Panc1 (cell line): ENCODE data around the gene GLRX. TPM values are rescaled to one million over a fixed set of nuclear protein-coding genes. Genes with fewer than 3 reads are reported as not detected.

ENCODE experiments used
- ATAC-seq: fragments of 200-7000 bp; cut with Tn5 transposase; 2 replicates; pipeline ENCODE4 v1.9.1; 2020; ENCODE audit warnings: mild to moderate bottlenecking, moderate library complexity
- BruUV-seq: library from RNA; stranded (reverse); fragments of 400-500 nt; replicated peaks from 2 replicates; lab custom pipeline; 2021; lab: Mats Ljungman, UMichigan
- CTCF ChIA-PET: fragments of 300-600 bp; sonication (Branson Sonifier 250); formaldehyde crosslinking; loops from one replicate; lab custom pipeline; 2022; ENCODE audit warnings: antibody characterized with exemption; lab: Charles Lee
- POLR2A ChIA-PET: fragments of 300-600 bp; sonication (Branson Sonifier 250); formaldehyde crosslinking; loops from one replicate; lab custom pipeline; 2022; ENCODE audit warnings: antibody characterized with exemption; lab: Charles Lee
- DNase-seq: peaks from one replicate; pipeline ENCODE4 v3.0.0-alpha.2; 2010; ENCODE audit warnings: low read depth, low spot score
- H3K27ac ChIP-seq: 2 replicates; pipeline ENCODE4 v1.5.1; 2011; ENCODE audit warnings: mild to moderate bottlenecking, low read length, inconsistent platforms
- H3K27me3 ChIP-seq: fragments of 200-500 bp; sonication (Bioruptor generic); 2 replicates; pipeline ENCODE4 v1.6.0; 2014; ENCODE audit warnings: low read length, inconsistent platforms; ENCODE audit not compliant: control insufficient read depth, insufficient read depth
- H3K36me3 ChIP-seq: fragments of 200-500 bp; sonication (Bioruptor generic); 2 replicates; pipeline ENCODE4 v1.5.1; 2014; ENCODE audit warnings: inconsistent platforms, mild to moderate bottlenecking, low read length, moderate library complexity; ENCODE audit not compliant: control insufficient read depth, insufficient read depth
- H3K4me1 ChIP-seq: 2 replicates; pipeline ENCODE4 v1.5.1; 2011; ENCODE audit warnings: inconsistent platforms, mild to moderate bottlenecking, low read length, moderate library complexity; ENCODE audit not compliant: control insufficient read depth, insufficient read depth
- H3K4me3 ChIP-seq, 2 experiments: 2 replicates each; pipeline ENCODE4 v1.5.1; 2011 to 2012; ENCODE audit warnings: low read depth in 2 of 2, low read length in 2 of 2, mild to moderate bottlenecking in 2 of 2, inconsistent platforms in 1 of 2, moderate library complexity in 1 of 2
- H3K9me3 ChIP-seq: fragments of 200-500 bp; sonication (Bioruptor generic); 2 replicates; pipeline ENCODE4 v1.5.1; 2014; ENCODE audit warnings: low read depth, mild to moderate bottlenecking, inconsistent platforms, low read length, moderate library complexity; ENCODE audit not compliant: control insufficient read depth, insufficient read depth
- POLR2AphosphoS5 ChIP-seq: IDR thresholded peaks from 2 replicates; pipeline ENCODE4 v1.6.1; 2012; ENCODE audit warnings: mild to moderate bottlenecking, low read depth, low read length, moderate library complexity
- SIN3A ChIP-seq: IDR thresholded peaks from 2 replicates; pipeline ENCODE4 v1.6.1; 2012; ENCODE audit warnings: low read depth, mild to moderate bottlenecking, low read length, moderate library complexity, borderline replicate concordance; ENCODE audit not compliant: insufficient read depth
- TCF7L2 ChIP-seq: IDR thresholded peaks from 2 replicates; pipeline ENCODE4 v1.6.1; 2011; ENCODE audit warnings: mild to moderate bottlenecking, low read depth, low read length, inconsistent platforms
- in situ Hi-C: cut with HindIII; loops from 2 replicates; pipeline ENCODE4 v1.10.0; 2016; ENCODE audit warnings: low sequenced_read_pairs, low pct_unique_long_range_greater_than_20kb
- intact Hi-C: fragments of 100-400 bp; cut with micrococcal nuclease; formaldehyde crosslinking; loops from one replicate; pipeline ENCODE4 v1.10.0; 2022; ENCODE audit not compliant: unreplicated experiment
- total RNA-seq: library from RNA; stranded (reverse); gene quantifications from one replicate; pipeline ENCODE4 v1.2.1, GENCODE V29; 2021; ENCODE audit not compliant: unreplicated experiment
- TF ChIP-seq, protein P1 (sequence below), 2 experiments: IDR thresholded peaks; 2 replicates each; pipeline ENCODE4 v1.6.1; 2011 to 2012; ENCODE audit warnings: low read depth in 2 of 2, control low read depth in 1 of 2, low read length in 1 of 2, mild to moderate bottlenecking in 1 of 2, moderate library complexity in 1 of 2; ENCODE audit not compliant: insufficient read depth in 1 of 2
- TF ChIP-seq, protein P2 (sequence below): fragments of 450-650 bp; IDR thresholded peaks from 2 replicates; pipeline ENCODE4 v1.5.1; 2017; ENCODE audit warnings: mild to moderate bottlenecking

GLRX gene
- total RNA-seq, 1 experiment from 2014 or later = 5.8 TPM

DNA sequence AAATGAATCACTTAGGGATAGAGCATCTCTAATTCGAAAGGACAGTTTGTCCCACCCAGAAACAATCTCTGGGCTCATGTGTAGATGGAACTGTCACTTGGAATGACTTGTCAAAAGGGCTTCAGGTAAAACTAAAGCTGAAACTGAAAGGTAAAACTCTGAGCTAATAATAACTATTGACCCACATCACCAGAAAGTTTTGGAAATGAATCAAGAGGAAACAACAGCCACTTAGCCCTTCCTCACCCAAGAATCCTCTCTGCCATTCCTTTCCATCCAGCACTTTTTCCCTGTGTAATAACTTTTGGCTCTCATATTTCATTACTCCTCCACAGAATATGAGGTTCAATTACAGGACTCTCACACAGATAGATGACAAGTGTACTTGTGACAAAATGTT is 14.0 kb upstream of the GLRX start:
- no peak for TF ChIP-seq POLR2AphosphoS5
- no peak for TF ChIP-seq SIN3A
- no peak for TF ChIP-seq TCF7L2
- TF ChIP-seq, protein P1, sequence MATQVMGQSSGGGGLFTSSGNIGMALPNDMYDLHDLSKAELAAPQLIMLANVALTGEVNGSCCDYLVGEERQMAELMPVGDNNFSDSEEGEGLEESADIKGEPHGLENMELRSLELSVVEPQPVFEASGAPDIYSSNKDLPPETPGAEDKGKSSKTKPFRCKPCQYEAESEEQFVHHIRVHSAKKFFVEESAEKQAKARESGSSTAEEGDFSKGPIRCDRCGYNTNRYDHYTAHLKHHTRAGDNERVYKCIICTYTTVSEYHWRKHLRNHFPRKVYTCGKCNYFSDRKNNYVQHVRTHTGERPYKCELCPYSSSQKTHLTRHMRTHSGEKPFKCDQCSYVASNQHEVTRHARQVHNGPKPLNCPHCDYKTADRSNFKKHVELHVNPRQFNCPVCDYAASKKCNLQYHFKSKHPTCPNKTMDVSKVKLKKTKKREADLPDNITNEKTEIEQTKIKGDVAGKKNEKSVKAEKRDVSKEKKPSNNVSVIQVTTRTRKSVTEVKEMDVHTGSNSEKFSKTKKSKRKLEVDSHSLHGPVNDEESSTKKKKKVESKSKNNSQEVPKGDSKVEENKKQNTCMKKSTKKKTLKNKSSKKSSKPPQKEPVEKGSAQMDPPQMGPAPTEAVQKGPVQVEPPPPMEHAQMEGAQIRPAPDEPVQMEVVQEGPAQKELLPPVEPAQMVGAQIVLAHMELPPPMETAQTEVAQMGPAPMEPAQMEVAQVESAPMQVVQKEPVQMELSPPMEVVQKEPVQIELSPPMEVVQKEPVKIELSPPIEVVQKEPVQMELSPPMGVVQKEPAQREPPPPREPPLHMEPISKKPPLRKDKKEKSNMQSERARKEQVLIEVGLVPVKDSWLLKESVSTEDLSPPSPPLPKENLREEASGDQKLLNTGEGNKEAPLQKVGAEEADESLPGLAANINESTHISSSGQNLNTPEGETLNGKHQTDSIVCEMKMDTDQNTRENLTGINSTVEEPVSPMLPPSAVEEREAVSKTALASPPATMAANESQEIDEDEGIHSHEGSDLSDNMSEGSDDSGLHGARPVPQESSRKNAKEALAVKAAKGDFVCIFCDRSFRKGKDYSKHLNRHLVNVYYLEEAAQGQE (IDR thresholded peaks at IDR 0.05; ENCODE audit: insufficient read depth in 1 of 2, low read depth in 2 of 2, low read length in 1 of 2) = no peak
- TF ChIP-seq, protein P2, sequence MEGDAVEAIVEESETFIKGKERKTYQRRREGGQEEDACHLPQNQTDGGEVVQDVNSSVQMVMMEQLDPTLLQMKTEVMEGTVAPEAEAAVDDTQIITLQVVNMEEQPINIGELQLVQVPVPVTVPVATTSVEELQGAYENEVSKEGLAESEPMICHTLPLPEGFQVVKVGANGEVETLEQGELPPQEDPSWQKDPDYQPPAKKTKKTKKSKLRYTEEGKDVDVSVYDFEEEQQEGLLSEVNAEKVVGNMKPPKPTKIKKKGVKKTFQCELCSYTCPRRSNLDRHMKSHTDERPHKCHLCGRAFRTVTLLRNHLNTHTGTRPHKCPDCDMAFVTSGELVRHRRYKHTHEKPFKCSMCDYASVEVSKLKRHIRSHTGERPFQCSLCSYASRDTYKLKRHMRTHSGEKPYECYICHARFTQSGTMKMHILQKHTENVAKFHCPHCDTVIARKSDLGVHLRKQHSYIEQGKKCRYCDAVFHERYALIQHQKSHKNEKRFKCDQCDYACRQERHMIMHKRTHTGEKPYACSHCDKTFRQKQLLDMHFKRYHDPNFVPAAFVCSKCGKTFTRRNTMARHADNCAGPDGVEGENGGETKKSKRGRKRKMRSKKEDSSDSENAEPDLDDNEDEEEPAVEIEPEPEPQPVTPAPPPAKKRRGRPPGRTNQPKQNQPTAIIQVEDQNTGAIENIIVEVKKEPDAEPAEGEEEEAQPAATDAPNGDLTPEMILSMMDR = no peak
- Histone ChIP-seq H3K4me1 (peaks cover 5% of the 10 kb centered on the region), H3K9me3 (no peaks in the 10 kb centered on the region), H3K36me3 (no peaks in the 10 kb centered on the region), H3K27ac (no peak overlapping the region), H3K4me3 (no peak overlapping the region), H3K27me3 (no peaks in the 10 kb centered on the region)
- ChIA-PET POLR2A (no interaction called here), CTCF (interaction anchor here (0.6 kb wide), 1 partner anchor 402 kb away, joined by 4 read pairs; no protein-coding TSS in a partner anchor)
- no peak for ATAC-seq
- BruUV-seq = no TSS peak
- DNase-seq = no peak
- intact Hi-C loops (no loop called here), in situ Hi-C loops (no loop called here)

DNA sequence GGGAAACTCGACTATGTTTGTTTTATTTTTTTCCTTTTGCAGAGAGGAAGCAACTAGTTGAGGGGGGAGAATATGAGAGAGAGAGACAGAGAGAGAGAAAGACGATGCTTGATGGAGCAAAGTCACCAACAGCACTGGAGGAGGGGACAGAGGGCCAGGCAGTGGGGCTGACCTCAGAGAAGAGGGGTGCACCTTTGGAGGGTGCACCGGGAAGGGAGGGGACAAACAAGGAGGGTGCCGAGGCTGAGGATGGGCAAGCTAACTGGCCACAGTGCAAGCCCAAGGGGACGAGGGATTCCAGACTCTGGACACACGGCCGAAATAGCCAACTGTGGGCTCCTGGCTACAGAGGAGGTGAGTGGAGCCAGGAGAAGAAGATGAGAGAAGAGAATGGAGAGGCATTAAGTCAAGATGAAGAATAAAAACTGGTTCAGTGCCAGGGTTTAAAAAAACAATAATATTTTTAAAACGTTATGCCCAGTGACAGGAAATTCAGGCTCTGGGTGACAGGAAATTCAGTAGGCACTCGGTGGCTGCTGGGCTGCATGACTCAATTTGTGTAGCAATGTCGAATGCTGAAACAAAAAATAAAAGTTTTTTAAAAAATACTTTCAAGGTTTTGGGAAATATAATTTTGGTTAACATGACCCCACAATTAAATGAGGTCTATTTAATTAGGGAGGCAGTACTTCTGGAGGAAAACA is 13.3 kb upstream of the GLRX start:
- Histone ChIP-seq H3K36me3 (no peaks in the 10 kb centered on the region), H3K4me1 (peaks cover 5% of the 10 kb centered on the region), H3K27me3 (no peaks in the 10 kb centered on the region), H3K27ac (no peak overlapping the region; the same call in 1 of the 2 replicates), H3K4me3 (no peak overlapping the region), H3K9me3 (no peaks in the 10 kb centered on the region)
- TF ChIP-seq, protein P2 = no peak
- TF ChIP-seq POLR2AphosphoS5 = no peak
- TF ChIP-seq, protein P1 (IDR thresholded peaks at IDR 0.05; ENCODE audit: insufficient read depth in 1 of 2, low read depth in 2 of 2, low read length in 1 of 2) = no peak
- TF ChIP-seq SIN3A = no peak
- no peak for TF ChIP-seq TCF7L2
- DNase-seq (no peak), ATAC-seq (no peak)
- no TSS peak for BruUV-seq
- ChIA-PET POLR2A (no interaction called here), CTCF (no interaction called here)
- intact Hi-C loops = no loop called here
- in situ Hi-C loops = no loop called here
